Lower lobe of right lung (tissue), 2 donors: Measurements from ENCODE around the gene CEND1. TPM values are rescaled to one million over a fixed set of nuclear protein-coding genes. Genes with fewer than 3 reads are reported as not detected.

Source experiments
- ATAC-seq, 2 donors: fragments of 200-7000 bp; cut with Tn5 transposase; one replicate each; pipeline ENCODE4 v1.9.1; 2020 to 2022; ENCODE audit warnings: mild to moderate bottlenecking in 2 of 2, moderate library complexity in 2 of 2
- DNase-seq: peaks from one replicate; pipeline ENCODE4 v3.0.0-alpha.2; 2020
- H3K27ac ChIP-seq: fragments of 200-600 bp; one replicate; pipeline ENCODE4 v1.8.0; 2022
- H3K27me3 ChIP-seq: fragments of 200-600 bp; one replicate; pipeline ENCODE4 v1.8.0; 2022; ENCODE audit warnings: low read depth
- H3K36me3 ChIP-seq: fragments of 200-600 bp; one replicate; pipeline ENCODE4 v1.8.0; 2022; ENCODE audit warnings: mild to moderate bottlenecking
- H3K4me1 ChIP-seq: fragments of 200-600 bp; one replicate; pipeline ENCODE4 v1.8.0; 2022
- H3K4me3 ChIP-seq: fragments of 200-600 bp; one replicate; pipeline ENCODE4 v1.8.0; 2022; ENCODE audit warnings: mild to moderate bottlenecking
- H3K9me3 ChIP-seq: fragments of 200-600 bp; one replicate; pipeline ENCODE4 v1.8.0; 2022
- intact Hi-C: fragments of 100-400 bp; cut with DNase I; formaldehyde crosslinking; loops from one replicate; pipeline ENCODE4 v1.11.0; 2022
- total RNA-seq: library from RNA; stranded (reverse); fragmentation: NEBNext Ultra II Directional; extraction: Animal tissue kit (Norgen Biotek cat#: 25700); gene quantifications from one replicate; pipeline ENCODE4 v1.2.1, GENCODE V29; 2021
- TF ChIP-seq, protein P1 (sequence below): fragments of 200-600 bp; IDR thresholded peaks from one replicate; pipeline ENCODE4 v1.8.0; 2022; ENCODE audit warnings: antibody characterized with exemption, mild to moderate bottlenecking
- donor health status: DM: no; HTN: yes; CAD: no; lungs with severe emphysema.

CEND1 gene
- total RNA-seq, 1 donor from 2014 or later = not detected

DNA sequence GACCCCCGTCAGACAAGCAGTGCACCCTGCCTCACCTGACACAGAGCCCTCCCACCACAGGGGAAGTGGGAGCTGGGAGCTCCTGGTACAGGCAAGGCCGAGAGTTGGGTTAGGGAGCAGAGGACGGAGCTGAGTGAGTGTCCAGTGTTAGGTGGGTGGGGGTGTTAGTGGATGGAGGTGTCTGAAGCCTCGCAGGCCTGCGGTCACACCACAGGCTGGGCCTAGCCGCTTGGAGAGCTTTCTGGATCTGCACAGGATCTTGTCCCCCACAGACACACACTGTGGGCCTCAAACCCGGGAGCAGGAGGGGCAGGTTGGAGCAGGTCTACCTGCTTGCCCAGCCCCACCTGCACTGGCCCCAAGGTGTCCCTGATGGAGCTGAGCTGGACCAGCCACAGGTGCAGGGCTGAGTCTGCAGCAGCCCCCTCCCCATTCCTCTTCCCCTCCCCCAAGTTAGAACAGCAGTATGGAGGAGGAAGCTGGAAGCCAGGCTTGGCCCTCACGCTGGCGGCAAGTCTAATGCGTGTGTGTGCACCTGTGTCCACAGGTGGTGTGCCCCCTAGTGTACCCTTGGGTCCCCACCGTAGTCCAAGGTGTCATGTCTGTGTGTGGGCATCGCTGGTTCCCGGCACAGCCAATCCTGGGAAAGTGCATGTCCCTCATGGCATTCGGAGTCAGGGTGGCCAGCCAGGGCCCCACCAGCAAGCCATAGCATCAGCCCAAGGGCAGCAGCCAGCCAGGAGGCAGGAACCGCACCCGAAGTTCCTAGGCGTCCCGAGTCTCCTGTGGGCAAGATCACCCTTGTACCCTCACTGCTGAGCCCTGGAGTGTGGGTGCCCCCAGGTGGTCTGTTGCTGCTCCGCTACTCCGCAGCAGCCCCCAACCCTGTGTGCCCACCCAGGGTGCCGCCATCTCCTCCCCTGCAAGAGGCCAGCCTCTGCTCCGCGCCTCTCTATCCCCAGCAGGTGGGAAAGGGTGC lies 10.6 kb downstream of the CEND1 start:
- peak; percentile 43 for DNase-seq
- Histone ChIP-seq H3K27ac (no peak overlapping the region), H3K9me3 (no peaks in the 10 kb centered on the region), H3K36me3 (peaks cover 1% of the 10 kb centered on the region), H3K4me1 (peaks cover 39% of the 10 kb centered on the region), H3K27me3 (no peaks in the 10 kb centered on the region), H3K4me3 (no peak overlapping the region)
- ATAC-seq = no peak
- TF ChIP-seq, protein P1, sequence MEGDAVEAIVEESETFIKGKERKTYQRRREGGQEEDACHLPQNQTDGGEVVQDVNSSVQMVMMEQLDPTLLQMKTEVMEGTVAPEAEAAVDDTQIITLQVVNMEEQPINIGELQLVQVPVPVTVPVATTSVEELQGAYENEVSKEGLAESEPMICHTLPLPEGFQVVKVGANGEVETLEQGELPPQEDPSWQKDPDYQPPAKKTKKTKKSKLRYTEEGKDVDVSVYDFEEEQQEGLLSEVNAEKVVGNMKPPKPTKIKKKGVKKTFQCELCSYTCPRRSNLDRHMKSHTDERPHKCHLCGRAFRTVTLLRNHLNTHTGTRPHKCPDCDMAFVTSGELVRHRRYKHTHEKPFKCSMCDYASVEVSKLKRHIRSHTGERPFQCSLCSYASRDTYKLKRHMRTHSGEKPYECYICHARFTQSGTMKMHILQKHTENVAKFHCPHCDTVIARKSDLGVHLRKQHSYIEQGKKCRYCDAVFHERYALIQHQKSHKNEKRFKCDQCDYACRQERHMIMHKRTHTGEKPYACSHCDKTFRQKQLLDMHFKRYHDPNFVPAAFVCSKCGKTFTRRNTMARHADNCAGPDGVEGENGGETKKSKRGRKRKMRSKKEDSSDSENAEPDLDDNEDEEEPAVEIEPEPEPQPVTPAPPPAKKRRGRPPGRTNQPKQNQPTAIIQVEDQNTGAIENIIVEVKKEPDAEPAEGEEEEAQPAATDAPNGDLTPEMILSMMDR = no peak
- intact Hi-C loops = no loop called here

DNA sequence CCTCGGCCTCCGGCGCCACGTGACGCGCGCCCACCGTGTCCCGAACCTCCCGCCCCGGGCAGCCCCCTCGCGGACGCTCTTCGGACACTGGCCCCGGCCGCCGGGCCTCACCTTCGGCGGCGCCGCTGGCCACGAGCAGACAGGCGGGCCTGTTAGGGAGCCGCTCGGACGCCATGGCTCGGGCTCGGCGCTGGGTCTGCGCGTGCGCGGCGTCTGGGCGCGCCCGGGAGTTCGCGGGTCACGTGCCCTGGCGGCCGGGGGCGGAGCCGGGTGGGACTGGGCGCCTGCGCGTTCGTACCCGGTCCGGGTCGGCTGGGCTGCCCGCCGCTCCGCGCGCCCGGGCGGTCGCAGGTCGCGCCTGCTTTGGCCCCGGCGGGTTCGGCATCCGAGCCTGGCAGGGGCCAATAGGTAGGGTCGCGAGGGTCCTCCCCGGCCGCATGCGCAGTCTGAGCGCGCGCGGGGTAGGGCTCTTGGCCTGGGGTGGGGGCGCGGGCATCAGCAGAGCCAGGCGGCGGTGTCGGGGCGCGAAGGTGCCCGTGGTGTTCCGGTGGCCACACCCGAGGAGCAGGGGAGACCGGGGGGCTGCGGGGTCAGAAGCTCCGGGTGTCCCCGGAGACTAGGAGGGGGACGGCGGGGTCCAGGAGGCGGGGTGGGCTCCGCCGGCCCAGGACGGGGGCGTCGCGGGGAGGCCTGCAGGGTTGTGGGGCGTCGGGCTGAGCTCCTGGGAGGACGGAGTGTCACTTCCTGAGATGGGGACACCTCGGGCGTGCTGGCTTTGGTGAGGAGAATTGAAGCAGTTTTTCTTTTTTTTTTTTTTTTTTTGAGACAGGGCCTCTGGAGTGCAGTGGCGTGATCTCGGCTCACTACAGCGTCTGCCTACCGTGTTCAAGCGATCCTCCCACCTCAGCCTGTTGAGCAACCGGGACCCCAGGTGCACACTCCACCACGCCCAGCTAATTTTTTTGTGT lies 12.3 kb downstream of the CEND1 start, which contains the start of gene GATD1:
Gene GATD1 (minus strand): TSS at position 200 of the 968 bp plus-strand sequence. CDS start 25 bp downstream, at position 175.
- peak within 1 kb of the TSS; percentile 85 for H3K27ac ChIP-seq
- TF ChIP-seq, protein P1 = no peak
- intact Hi-C loops = no loop called here
- ATAC-seq (peak; percentile 94 to 96), DNase-seq (peak; percentile 94)
- H3K36me3 ChIP-seq = peaks cover 18% of the 10 kb centered on the region
- H3K9me3 ChIP-seq = no peaks in the 10 kb centered on the region
- no peaks in the 10 kb centered on the region for H3K27me3 ChIP-seq
- peaks cover 30% of the 10 kb centered on the region for H3K4me1 ChIP-seq
- H3K4me3 ChIP-seq = peak within 1 kb of the TSS; percentile 79

DNA sequence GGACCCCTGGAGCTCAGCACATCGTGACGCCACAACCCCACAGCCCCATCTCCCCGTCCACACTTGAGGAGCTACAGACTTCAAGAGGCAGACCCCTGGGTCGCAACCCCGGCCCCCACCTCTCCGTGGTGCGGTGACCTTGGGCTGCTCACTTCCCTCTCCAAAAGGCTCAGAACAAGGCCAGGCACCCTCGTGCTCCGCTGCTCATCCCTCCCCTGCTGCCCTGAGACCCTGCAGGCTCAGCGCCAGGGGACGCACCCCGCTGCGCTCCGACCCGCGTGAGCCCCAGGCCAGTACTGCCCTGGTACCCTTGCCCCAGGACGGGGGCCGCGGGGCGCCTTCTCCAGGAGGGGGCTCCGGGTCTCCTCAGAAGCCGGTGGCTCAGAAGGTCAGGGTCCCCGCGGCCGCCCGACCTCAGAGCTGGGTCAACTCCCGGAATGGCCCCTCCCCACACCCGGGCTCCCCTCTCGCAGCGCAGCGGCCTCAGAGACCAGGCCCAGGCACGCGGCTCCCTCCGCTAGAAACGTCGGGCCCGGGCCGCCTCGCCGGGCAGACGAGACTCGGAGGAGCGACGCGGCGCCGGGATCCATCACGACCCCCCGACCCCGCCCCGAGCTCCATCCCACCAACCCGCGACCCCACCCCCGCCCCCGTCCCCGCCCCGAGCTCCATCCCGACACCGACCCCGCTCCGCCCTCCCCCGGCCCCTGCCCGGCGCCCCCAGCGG lies 13.2 kb downstream of the CEND1 start:
- peak; percentile 56 for DNase-seq
- TF ChIP-seq, protein P1 = no peak
- Histone ChIP-seq H3K9me3 (no peaks in the 10 kb centered on the region), H3K4me1 (peaks cover 30% of the 10 kb centered on the region), H3K4me3 (peak overlapping the region; percentile 79), H3K27ac (peak overlapping the region; percentile 85), H3K27me3 (no peaks in the 10 kb centered on the region), H3K36me3 (peaks cover 25% of the 10 kb centered on the region)
- ATAC-seq = peak; percentile 31 to 55
- intact Hi-C loops = no loop called here

DNA sequence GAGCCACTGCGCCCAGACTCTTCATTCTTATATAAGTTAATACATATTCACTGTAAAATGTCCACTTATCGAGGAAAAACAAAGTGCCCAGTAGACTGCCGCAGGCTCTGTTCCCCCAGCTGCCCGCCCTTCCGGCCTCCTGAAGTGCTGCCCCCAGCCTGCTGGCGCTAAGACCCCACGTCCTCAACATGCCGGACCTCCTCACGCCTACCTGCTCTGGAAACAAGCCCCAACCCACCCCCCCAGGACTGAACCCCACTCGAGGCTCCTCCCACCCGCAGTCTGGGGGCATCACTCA lies 13.7 kb downstream of the CEND1 start:
- TF ChIP-seq, protein P1 = no peak
- DNase-seq = no peak
- H3K27me3 ChIP-seq = no peaks in the 10 kb centered on the region
- peaks cover 30% of the 10 kb centered on the region for H3K4me1 ChIP-seq
- H3K27ac ChIP-seq = no peak overlapping the region
- peaks cover 30% of the 10 kb centered on the region for H3K36me3 ChIP-seq
- ATAC-seq = no peak
- intact Hi-C loops = no loop called here
- H3K4me3 ChIP-seq = peak overlapping the region; percentile 79
- H3K9me3 ChIP-seq = no peaks in the 10 kb centered on the region
